B cell (primary cell): ENCODE measurements around the gene EML6. TPM values are rescaled to one million over a fixed set of nuclear protein-coding genes. Genes with fewer than 3 reads are reported as not detected.

Experiments used
- ATAC-seq: fragments of 200-7000 bp; cut with Tn5 transposase; one replicate; pipeline ENCODE4 v1.10.0; 2021; ENCODE audit warnings: low read depth, mild to moderate bottlenecking, moderate number of reproducible peaks, moderate library complexity
- CTCF ChIA-PET: fragments of 350-600 bp; sonication (Branson Sonifier 250); formaldehyde crosslinking; loops from one replicate; lab custom pipeline; 2021; ENCODE audit warnings: antibody characterized with exemption, inconsistent platforms; lab: Charles Lee
- POLR2A ChIA-PET: fragments of 350-600 bp; sonication (Branson Sonifier 250); formaldehyde crosslinking; loops from one replicate; lab custom pipeline; 2021; ENCODE audit warnings: antibody characterized with exemption; lab: Charles Lee
- DNase-seq: peaks from one replicate; pipeline ENCODE4 v3.0.0; 2013
- H2AFZ ChIP-seq: 2 replicates; pipeline ENCODE4 v1.6.1; 2012; ENCODE audit warnings: mild to moderate bottlenecking, low read depth, low read length; ENCODE audit not compliant: insufficient read depth, poor library complexity, severe bottlenecking
- H3K27ac ChIP-seq, 2 donors: 1 replicate in 1 of 2; 2 replicates in 1 of 2; pipeline ENCODE4 v1.5.1; 2012 to 2013; ENCODE audit warnings: low read length in 2 of 2, mild to moderate bottlenecking in 2 of 2, moderate library complexity in 1 of 2
- H3K27me3 ChIP-seq, 4 experiments: fragments of 200-600 bp in 1 of 4; sonication (generic) in 1 of 4; replicated peaks in 1 of 4; 1 replicate in 2 of 4; 2 replicates in 2 of 4; pipeline versions ENCODE4 v1.6.1 to v1.7.0; 2013 to 2016; ENCODE audit warnings: low read length in 3 of 4, mild to moderate bottlenecking in 2 of 4, mixed read lengths in 1 of 4, moderate library complexity in 1 of 4; ENCODE audit not compliant: insufficient read depth in 4 of 4, control insufficient read depth in 3 of 4; ENCODE audit errors: control extremely low read depth in 1 of 4
- H3K36me3 ChIP-seq, 2 experiments: replicated peaks in 1 of 2; 1 replicate in 1 of 2; 2 replicates in 1 of 2; pipeline versions ENCODE4 v1.6.1 to v1.7.1; 2013; ENCODE audit warnings: low read length in 1 of 2; ENCODE audit not compliant: insufficient read depth in 2 of 2, control insufficient read depth in 1 of 2; ENCODE audit errors: control extremely low read depth in 1 of 2, extremely low read depth in 1 of 2
- H3K4me1 ChIP-seq, 2 donors: fragments of 200-600 bp in 1 of 2; sonication (generic) in 1 of 2; 1 replicate in 1 of 2; 2 replicates in 1 of 2; pipeline versions ENCODE4 v1.5.1 to v1.6.1; 2013 to 2017; ENCODE audit warnings: low read length in 2 of 2; ENCODE audit not compliant: control insufficient read depth in 2 of 2, insufficient read depth in 2 of 2
- H3K4me2 ChIP-seq: replicated peaks from 2 replicates; pipeline ENCODE3; 2012; ENCODE audit warnings: mild to moderate bottlenecking, low read depth, low read length; ENCODE audit not compliant: poor library complexity, severe bottlenecking
- H3K4me3 ChIP-seq, 5 experiments: fragments of 200-600 bp in 1 of 5; sonication (generic) in 1 of 5; 1 replicate in 3 of 5; 2 replicates in 2 of 5; pipeline versions ENCODE4 v1.5.1 to v1.7.0; 2011 to 2016; ENCODE audit warnings: low read length in 4 of 5, mild to moderate bottlenecking in 4 of 5, low read depth in 2 of 5, control low read depth in 1 of 5, moderate library complexity in 1 of 5; ENCODE audit not compliant: insufficient read depth in 1 of 5; ENCODE audit errors: control extremely low read depth in 1 of 5, extremely low read depth in 1 of 5
- H3K79me2 ChIP-seq: fragments of 200-600 bp; sonication (generic); one replicate; pipeline ENCODE4 v1.6.0; 2016; ENCODE audit warnings: low read length; ENCODE audit not compliant: control insufficient read depth, insufficient read depth
- H3K9ac ChIP-seq: fragments of 200-600 bp; sonication (generic); 2 replicates; pipeline ENCODE4 v1.6.1; 2017; ENCODE audit warnings: mild to moderate bottlenecking, low read length, moderate library complexity
- H3K9me3 ChIP-seq, 3 donors: one replicate each; pipeline versions ENCODE4 v1.6.1 to v1.7.1; 2013; ENCODE audit warnings: low read length in 2 of 3; ENCODE audit not compliant: control insufficient read depth in 2 of 3, insufficient read depth in 1 of 3; ENCODE audit errors: control extremely low read depth in 1 of 3
- H4K20me1 ChIP-seq: 2 replicates; pipeline ENCODE4 v1.6.0; 2012; ENCODE audit warnings: mild to moderate bottlenecking, low read length; ENCODE audit not compliant: insufficient read depth, control insufficient read depth, poor library complexity, severe bottlenecking
- H3K27ac Mint-ChIP-seq: one replicate; pipeline ENCODE4 v1.8.0; 2021; ENCODE audit warnings: mixed read lengths
- H3K27me3 Mint-ChIP-seq: one replicate; pipeline ENCODE4 v1.8.0; 2021; ENCODE audit warnings: mixed read lengths
- H3K4me1 Mint-ChIP-seq: one replicate; pipeline ENCODE4 v1.8.0; 2021; ENCODE audit warnings: mixed read lengths
- H3K4me3 Mint-ChIP-seq: one replicate; pipeline ENCODE4 v1.8.0; 2021; ENCODE audit warnings: mixed read lengths
- H3K9me3 Mint-ChIP-seq: one replicate; pipeline ENCODE4 v1.8.0; 2022; ENCODE audit warnings: mixed read lengths; ENCODE audit not compliant: insufficient read depth
- EZH2 ChIP-seq: IDR thresholded peaks from 2 replicates; pipeline ENCODE4 v1.6.1; 2012; ENCODE audit warnings: borderline replicate concordance, low read depth, mild to moderate bottlenecking, moderate library complexity, low read length; ENCODE audit not compliant: insufficient read depth, poor library complexity, severe bottlenecking
- WGBS: methylation state at CpG from one replicate; pipeline ENCODE4 v1.1.5; 2013; ENCODE audit warnings: missing lambda C conversion rate; ENCODE audit not compliant: insufficient coverage; 5-methylcytosine and 5-hydroxymethylcytosine counted together
- intact Hi-C: fragments of 100-400 bp; cut with micrococcal nuclease; formaldehyde crosslinking; loops from one replicate; pipeline ENCODE4 v1.10.0; 2022
- polyA plus RNA-seq: library from polyadenylated mRNA; depleted of rRNA; stranded (reverse); fragments of >200 nt; gene quantifications from 2 replicates; pipeline ENCODE4 v1.2.3, GENCODE V29; 2012
- total RNA-seq, 2 donors: library from RNA; stranded (reverse); fragments of 120-200 nt in 1 of 2; gene quantifications; 1 replicate in 1 of 2; 2 replicates in 1 of 2; pipeline versions ENCODE4 v1.2.3 to v1.2.4, GENCODE V29; 2013 to 2022
- TF ChIP-seq, protein P1 (sequence below): fragments of 200-600 bp; IDR thresholded peaks from one replicate; pipeline ENCODE4 v1.8.0; 2022; ENCODE audit warnings: antibody characterized with exemption, mild to moderate bottlenecking

The EML6 gene
- total and polyA plus RNA-seq, 2 donors (not counting 1 experiment from before 2014, with no cell fraction given): 42.5 to 53.7 TPM

DNA sequence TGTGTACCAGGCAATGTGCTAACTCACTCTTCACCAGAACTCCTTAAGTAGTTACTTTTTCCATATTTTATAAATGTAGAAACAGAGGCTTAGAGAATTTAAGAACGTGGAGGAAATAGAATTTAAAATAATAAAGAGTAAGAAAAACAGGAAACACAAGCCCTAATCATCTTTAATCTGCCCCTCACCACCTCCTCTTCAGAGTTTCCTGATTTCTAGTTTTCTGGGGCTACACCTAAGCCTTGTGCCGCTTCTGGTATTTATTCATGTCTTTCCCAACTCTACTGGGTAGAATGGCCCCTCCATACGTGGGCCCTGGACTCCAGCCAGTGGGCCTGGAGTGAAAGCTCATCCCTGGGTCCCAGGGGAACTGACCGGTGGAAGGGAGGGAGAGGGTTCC is 241.4 kb downstream of the EML6 start:
- no peak overlapping the region for H3K4me3 ChIP-seq
- H3K9me3 ChIP-seq: peaks cover 0 to 6% (median 0%) of the 10 kb centered on the region in 3 donors
- WGBS: no CpG with 5 or more reads among the region's 4 CpGs
- no peak overlapping the region for H3K9ac ChIP-seq
- TF ChIP-seq EZH2: no peak
- TF ChIP-seq, protein P1, sequence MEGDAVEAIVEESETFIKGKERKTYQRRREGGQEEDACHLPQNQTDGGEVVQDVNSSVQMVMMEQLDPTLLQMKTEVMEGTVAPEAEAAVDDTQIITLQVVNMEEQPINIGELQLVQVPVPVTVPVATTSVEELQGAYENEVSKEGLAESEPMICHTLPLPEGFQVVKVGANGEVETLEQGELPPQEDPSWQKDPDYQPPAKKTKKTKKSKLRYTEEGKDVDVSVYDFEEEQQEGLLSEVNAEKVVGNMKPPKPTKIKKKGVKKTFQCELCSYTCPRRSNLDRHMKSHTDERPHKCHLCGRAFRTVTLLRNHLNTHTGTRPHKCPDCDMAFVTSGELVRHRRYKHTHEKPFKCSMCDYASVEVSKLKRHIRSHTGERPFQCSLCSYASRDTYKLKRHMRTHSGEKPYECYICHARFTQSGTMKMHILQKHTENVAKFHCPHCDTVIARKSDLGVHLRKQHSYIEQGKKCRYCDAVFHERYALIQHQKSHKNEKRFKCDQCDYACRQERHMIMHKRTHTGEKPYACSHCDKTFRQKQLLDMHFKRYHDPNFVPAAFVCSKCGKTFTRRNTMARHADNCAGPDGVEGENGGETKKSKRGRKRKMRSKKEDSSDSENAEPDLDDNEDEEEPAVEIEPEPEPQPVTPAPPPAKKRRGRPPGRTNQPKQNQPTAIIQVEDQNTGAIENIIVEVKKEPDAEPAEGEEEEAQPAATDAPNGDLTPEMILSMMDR: no peak
- DNase-seq (no peak), ATAC-seq (no peak)
- no peak overlapping the region for H2AFZ ChIP-seq
- intact Hi-C loops: no loop called here
- Mint-ChIP-seq H3K4me1 (peaks cover 15% of the 10 kb centered on the region), H3K27ac (no peak overlapping the region), H3K9me3 (no peaks in the 10 kb centered on the region), H3K27me3 (no peaks in the 10 kb centered on the region), H3K4me3 (no peak overlapping the region)
- no peaks in the 10 kb centered on the region for H4K20me1 ChIP-seq
- no peak overlapping the region for H3K4me2 ChIP-seq
- no peak overlapping the region for H3K27ac ChIP-seq
- POLR2A ChIA-PET: no interaction called here
- no peaks in the 10 kb centered on the region for H3K79me2 ChIP-seq
- H3K36me3 ChIP-seq: peaks cover 0 to 17% of the 10 kb centered on the region in 2 experiments
- no peaks in the 10 kb centered on the region for H3K27me3 ChIP-seq
- H3K4me1 ChIP-seq: peaks cover 0 to 5% of the 10 kb centered on the region in 2 donors
- CTCF ChIA-PET: no interaction called here

DNA sequence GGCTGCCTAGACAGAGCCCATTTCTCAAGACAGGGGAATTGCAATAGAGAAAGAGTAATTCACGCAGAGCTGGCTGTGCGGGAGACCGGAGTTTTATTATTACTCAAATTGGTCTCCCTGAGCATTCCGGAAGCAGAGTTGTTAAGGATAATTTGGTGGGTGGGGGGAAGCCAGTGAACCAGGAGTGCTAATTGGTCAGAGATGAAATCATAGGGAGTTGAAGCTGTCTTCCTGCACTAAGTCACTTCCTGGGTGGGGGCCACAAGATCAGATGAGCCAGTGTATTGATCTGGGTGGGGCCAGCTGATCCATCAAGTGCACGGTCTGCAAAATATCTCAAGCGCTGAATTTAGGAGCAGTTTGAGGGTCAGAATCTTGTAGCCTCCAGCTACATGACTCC is 242.0 kb downstream of the EML6 start:
- H3K27me3 Mint-ChIP-seq: no peaks in the 10 kb centered on the region
- POLR2A ChIA-PET: no interaction called here
- no peak for DNase-seq
- CTCF ChIA-PET: no interaction called here
- 100% methylated on average over 5 of the region's 6 CpGs for WGBS
- no peak overlapping the region for H3K27ac Mint-ChIP-seq
- H3K4me1 ChIP-seq: peaks cover 0 to 5% of the 10 kb centered on the region in 2 donors
- H3K4me3 ChIP-seq: no peak overlapping the region
- intact Hi-C loops: no loop called here
- peaks cover 0 to 6% (median 0%) of the 10 kb centered on the region in 3 donors for H3K9me3 ChIP-seq
- H3K4me2 ChIP-seq: no peak overlapping the region
- peaks cover 0 to 22% of the 10 kb centered on the region in 2 experiments for H3K36me3 ChIP-seq
- no peak overlapping the region for H3K27ac ChIP-seq
- H3K4me3 Mint-ChIP-seq: no peak overlapping the region
- peaks cover 15% of the 10 kb centered on the region for H3K4me1 Mint-ChIP-seq
- TF ChIP-seq EZH2: no peak
- TF ChIP-seq, protein P1: no peak
- no peak for ATAC-seq
- H2AFZ ChIP-seq: no peak overlapping the region
- no peaks in the 10 kb centered on the region for H4K20me1 ChIP-seq
- no peaks in the 10 kb centered on the region for H3K79me2 ChIP-seq
- H3K9ac ChIP-seq: no peak overlapping the region
- no peaks in the 10 kb centered on the region for H3K27me3 ChIP-seq
- no peaks in the 10 kb centered on the region for H3K9me3 Mint-ChIP-seq
